Anterior cingulate cortex (tissue), 58 donors: Measurements from ENCODE around the gene DGKA.
"Not testable (repeated sequence)": the region's sequence is repeated elsewhere in the genome, so short reads cannot be mapped to it uniquely, and the experiment has no call there.

Source experiments
- DNase-seq, 58 donors: peaks; one replicate each; lab custom pipeline; 2025; lab: John Stamatoyannopoulos, UW

The DGKA gene

DNA sequence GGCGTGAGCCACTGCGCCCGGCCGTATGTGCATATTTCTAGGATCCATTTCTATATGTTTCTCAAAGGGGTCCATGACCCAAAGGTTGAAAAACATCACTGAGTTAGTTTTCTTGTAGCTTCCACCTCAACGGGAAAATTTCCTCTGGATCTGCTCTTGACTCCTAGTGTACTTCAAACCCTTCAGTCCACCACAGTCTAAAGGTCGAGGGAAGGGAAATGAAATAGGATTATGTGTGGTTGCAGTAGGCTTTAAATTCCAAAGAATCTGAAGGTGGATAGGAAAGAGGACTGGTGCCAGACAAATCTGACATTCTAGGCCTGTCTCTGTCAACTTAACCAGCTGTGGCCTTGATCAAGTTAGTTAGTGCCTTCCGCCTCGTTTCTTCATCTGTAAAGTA is 64.4 kb downstream of the DGKA start:
- DNase-seq = no peak

DNA sequence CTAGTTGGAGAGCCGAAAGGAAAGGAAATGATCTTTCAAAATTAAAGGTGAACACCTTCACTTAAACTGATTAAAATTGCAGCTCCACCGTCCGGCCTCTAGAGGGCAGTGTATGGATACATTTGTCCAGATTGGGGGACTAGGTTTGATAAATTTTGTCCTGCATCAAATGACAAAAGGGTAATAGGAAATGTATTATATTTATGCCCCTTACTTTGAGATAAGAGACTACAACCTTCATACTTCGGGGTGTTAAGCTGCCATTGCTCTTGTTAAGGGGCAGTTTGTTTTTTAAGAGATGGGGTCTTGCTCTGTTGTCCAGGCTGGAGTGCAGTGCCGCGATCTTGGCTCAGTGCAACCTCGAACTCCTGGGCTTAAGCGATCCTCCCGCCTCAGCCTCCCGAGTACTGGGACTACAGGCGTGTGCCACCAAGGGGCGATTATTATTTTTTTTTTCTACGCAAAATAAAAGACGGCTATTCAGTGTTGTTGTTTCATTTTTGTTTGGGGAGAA is 65.3 kb downstream of the DGKA start:
- DNase-seq = peak in 40 of 58 donors; percentile 2 to 69 (median 14)

DNA sequence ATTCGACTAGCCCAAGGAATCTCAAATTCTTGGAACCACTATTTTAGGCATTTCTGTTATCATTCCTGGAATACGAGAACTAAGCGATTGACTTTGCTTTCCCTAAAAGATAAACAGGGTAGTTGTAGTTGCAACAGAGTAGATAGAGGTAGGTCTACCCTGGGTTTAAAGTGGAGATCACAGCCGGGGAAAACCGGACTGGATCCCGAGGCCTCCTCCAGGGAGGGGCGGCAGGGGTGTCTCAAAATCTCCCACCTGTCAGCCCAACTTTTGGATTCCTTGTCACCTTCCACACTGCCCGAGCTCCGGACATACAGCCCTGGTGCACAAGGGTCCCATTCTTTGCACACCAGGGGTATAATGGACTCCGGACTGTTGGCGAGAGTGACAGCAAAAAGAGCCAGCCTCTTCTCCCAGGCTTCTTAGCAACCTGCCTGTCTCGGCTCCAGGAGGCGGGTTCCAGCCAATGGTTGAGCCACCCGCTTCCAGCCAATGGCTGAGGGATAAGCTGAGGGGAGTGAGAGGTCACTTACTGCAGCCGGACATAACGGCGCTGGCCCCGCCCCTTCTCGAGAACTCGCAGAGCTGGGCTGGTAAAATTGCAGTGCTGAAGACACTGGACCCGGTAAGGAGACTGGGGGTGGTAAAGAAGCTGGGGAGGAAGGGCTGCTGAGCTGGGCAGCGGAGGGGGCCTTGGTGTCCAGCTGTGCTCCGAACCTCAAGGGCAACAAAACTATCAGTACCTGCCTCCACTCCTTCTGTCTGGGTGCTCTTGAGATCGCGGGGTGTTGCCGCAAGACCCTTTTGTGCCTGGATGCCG is 66.0 kb downstream of the DGKA start, which contains the start of gene SUOX:
SUOX (plus strand) TSS at position 562 of the 820 bp plus-strand sequence. CDS start 4,946 bp downstream, outside the sequence.
- peak; percentile 48 to 99 (median 95) for DNase-seq

- peak in 3 of 58 donors; percentile 28 to 54 (median 50) for DNase-seq
These were observed 66.5 kb downstream of the DGKA start for GRCh38 chr12:55997535-55997859.

GRCh38 chr12:55999522-55999921 is 68.6 kb downstream of the DGKA start:
- DNase-seq = not testable (repeated sequence)

DNA sequence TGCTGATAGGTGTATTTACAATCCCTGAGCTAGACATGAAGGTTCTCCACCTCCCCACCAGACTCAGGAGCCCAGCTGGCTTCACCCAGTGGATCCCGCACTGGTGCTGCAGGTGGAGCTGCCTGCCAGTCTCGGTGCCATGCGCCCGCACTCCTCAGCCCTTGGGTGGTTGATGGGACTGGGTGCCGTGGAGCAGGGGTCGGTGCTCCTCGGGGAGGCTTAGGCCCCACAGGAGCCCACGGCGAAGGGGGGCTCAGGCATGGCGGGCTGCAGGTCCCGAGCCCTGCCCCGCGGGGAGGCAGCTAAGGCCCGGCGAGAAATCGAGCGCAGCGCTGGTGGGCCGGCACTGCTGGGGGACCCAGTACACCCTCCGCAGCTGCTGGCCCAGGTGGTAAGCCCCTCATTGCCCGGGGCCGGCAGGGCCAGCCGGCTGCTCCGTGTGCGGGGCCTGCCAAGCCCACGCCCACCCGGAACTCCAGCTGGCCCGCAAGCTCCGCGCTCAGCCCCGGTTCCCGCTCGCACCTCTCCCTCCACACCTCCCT is 69.1 kb downstream of the DGKA start:
- DNase-seq = not testable (repeated sequence)

DNA sequence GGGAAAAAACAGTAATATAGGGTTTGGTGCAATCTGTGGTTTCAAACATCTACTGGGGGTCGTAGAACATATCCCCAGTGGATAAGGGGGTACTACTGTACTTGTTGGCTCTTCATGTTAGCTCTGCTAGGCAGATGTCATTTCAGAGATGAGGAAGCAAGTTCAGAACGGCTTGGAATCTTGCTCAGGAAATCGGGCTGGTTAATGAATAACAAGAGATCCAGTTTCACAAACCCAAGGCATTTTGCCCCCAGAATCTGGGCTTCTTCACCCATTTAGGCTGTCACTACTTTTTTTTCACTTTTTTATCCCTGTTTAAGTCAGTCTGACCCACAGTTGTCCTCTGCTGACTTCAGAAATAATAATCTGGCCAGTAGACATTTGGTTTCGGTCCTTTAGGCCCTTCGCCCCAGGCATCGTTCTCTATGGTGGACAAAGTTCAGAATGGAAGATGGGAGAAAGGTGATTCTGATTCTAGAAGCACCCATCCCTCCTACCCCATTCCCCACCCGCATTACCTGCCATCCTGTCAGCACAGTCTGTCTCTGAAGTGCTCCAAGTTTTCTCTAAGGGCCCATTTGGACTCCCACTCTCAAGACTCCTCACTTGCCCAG is 70.6 kb downstream of the DGKA start:
- DNase-seq = no peak

GRCh38 chr12:56003376-56003775 is 72.4 kb downstream of the DGKA start:
- DNase-seq = not testable (repeated sequence)
